ENCODE data around the gene EZH2.

The EZH2 gene

GRCh38 chr7:148884299-148885022 lies 370 bp upstream of the EZH2 start:
- TF ChIP-seq BACH2 (CRISPR knock-in tag; IDR thresholded peaks at IDR 0.05; ENCODE audit: borderline replicate concordance) = no peak
- TF ChIP-seq TSHZ2 (CRISPR knock-in tag; IDR thresholded peaks at IDR 0.05) = peak; percentile 31; the same call in 1 of the 2 replicates
- ATAC-seq = peak; percentile 97

- TF ChIP-seq CREB5 (CRISPR knock-in tag; IDR thresholded peaks at IDR 0.05; ENCODE audit: low read depth) (no peak), ARNTL (CRISPR knock-in tag; IDR thresholded peaks at IDR 0.05; ENCODE audit: borderline replicate concordance, low read depth) (no peak), ESRRG (CRISPR knock-in tag; IDR thresholded peaks at IDR 0.05) (no peak), ZC3H10 (CRISPR knock-in tag; IDR thresholded peaks at IDR 0.05) (no peak), RARB (CRISPR knock-in tag; IDR thresholded peaks at IDR 0.05) (no peak), POU6F1 (CRISPR knock-in tag; IDR thresholded peaks at IDR 0.05; ENCODE audit: borderline replicate concordance, low read depth) (no peak), TSHZ2 (CRISPR knock-in tag; IDR thresholded peaks at IDR 0.05) (no peak), TOX (CRISPR knock-in tag; IDR thresholded peaks at IDR 0.05; ENCODE audit: borderline replicate concordance) (no peak), SNAI2 (CRISPR knock-in tag; IDR thresholded peaks at IDR 0.05) (no peak), PPARA (CRISPR knock-in tag; IDR thresholded peaks at IDR 0.05; ENCODE audit: borderline replicate concordance) (no peak), BACH2 (CRISPR knock-in tag; IDR thresholded peaks at IDR 0.05; ENCODE audit: borderline replicate concordance) (no peak), CSRNP3 (CRISPR knock-in tag; IDR thresholded peaks at IDR 0.05) (no peak)
- peak; percentile 12 for ATAC-seq
Observed at GRCh38 chr7:148883266-148884048, 634 bp downstream of the EZH2 start.

GRCh38 chr7:148882841-148883265 lies 1.2 kb downstream of the EZH2 start:
- no peak for ATAC-seq
- no peak for TF ChIP-seq TCF4 (CRISPR knock-in tag; IDR thresholded peaks at IDR 0.05; ENCODE audit: borderline replicate concordance)
- TF ChIP-seq CSDC2 (CRISPR knock-in tag; IDR thresholded peaks at IDR 0.05) = no peak
- TF ChIP-seq TOX (CRISPR knock-in tag; IDR thresholded peaks at IDR 0.05; ENCODE audit: borderline replicate concordance) = no peak
- no peak for TF ChIP-seq ZNF70 (CRISPR knock-in tag; IDR thresholded peaks at IDR 0.05)
- no peak for TF ChIP-seq POU6F1 (CRISPR knock-in tag; IDR thresholded peaks at IDR 0.05; ENCODE audit: borderline replicate concordance, low read depth)
- no peak for TF ChIP-seq ARNTL (CRISPR knock-in tag; IDR thresholded peaks at IDR 0.05; ENCODE audit: borderline replicate concordance, low read depth)
- no peak for TF ChIP-seq ESRRG (CRISPR knock-in tag; IDR thresholded peaks at IDR 0.05)
- TF ChIP-seq CREB5 (CRISPR knock-in tag; IDR thresholded peaks at IDR 0.05; ENCODE audit: low read depth) = no peak
- no peak for TF ChIP-seq SNAI2 (CRISPR knock-in tag; IDR thresholded peaks at IDR 0.05)
- no peak for TF ChIP-seq ZFP30 (CRISPR knock-in tag; IDR thresholded peaks at IDR 0.05)
- no peak for TF ChIP-seq PPARA (CRISPR knock-in tag; IDR thresholded peaks at IDR 0.05; ENCODE audit: borderline replicate concordance)
- TF ChIP-seq OSR1 (CRISPR knock-in tag; IDR thresholded peaks at IDR 0.05) = no peak
- no peak for TF ChIP-seq GLIS3 (CRISPR knock-in tag; IDR thresholded peaks at IDR 0.05)
- TF ChIP-seq CSRNP3 (CRISPR knock-in tag; IDR thresholded peaks at IDR 0.05) = no peak

Measured in SK-N-SH treated with all-trans-retinoic acid at 6 μM for 48 hours (cell line).